ENCODE measurements around the gene TAPT1. TPM values are rescaled to one million over a fixed set of nuclear protein-coding genes. Genes with fewer than 3 reads are reported as not detected.

TAPT1 gene
- total and polyA plus RNA-seq, 4 donors, result 7.0 to 56.8 (median 35.7) TPM

GRCh38 chr4:16162891-16163290 is 63.4 kb downstream of the TAPT1 start:
- Histone ChIP-seq H3K27me3 (ENCODE audit: control insufficient read depth in 1 of 2, insufficient read depth in 2 of 2, low read length in 1 of 2) (no peaks in the 10 kb centered on the region), H3K27ac (ENCODE audit: low read depth in 1 of 2, low read length in 2 of 2) (no peak overlapping the region), H3K4me1 (ENCODE audit: control insufficient read depth in 1 of 2, insufficient read depth in 2 of 2, low read length in 2 of 2) (no peaks in the 10 kb centered on the region), H3K36me3 (ENCODE audit: control insufficient read depth in 1 of 2, insufficient read depth in 2 of 2, low read length in 1 of 2) (peaks cover 5 to 7% of the 10 kb centered on the region in 2 donors), H3K9me3 (ENCODE audit: control insufficient read depth, low read length) (peaks cover 2% of the 10 kb centered on the region), H3K4me3 (ENCODE audit: low read length in 2 of 2) (no peak overlapping the region)
- ATAC-seq (ENCODE audit: low FRiP score), result no peak
- DNase-seq, result no peak
- intact Hi-C loops (cut with DNase I), result no loop called here
- WGBS, 2 donors, result 29 to 51% methylated on average over 4 of the region's 4 CpGs

DNA sequence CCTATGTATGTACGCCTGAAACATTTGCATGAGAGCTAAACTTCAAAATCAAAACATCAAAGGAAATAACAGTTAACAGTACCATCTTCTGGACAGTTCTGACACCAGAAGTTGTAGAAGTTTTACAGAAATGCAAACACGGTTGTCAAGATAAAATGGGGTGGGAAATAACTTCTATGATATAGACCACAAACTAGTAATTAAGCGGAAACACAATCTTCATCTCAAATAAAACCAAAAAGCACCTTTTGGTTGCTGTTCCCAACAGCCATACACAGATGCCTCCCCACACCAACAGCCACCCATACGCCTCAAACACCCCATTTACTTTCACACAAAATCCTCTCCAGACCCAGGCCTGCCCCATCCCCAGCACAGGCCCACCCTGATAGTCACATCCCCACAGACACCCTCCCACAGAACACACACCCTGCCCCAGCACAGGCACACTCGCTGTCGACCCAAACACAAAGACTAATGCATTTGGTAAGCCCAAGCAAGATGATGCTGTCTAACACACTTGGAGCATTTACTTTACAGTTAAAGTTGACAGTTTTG is 64.3 kb downstream of the TAPT1 start:
- H3K27ac ChIP-seq (ENCODE audit: low read depth in 1 of 2, low read length in 2 of 2), result no peak overlapping the region
- DNase-seq, result no peak
- H3K9me3 ChIP-seq (ENCODE audit: control insufficient read depth, low read length), result peaks cover 2% of the 10 kb centered on the region
- no peaks in the 10 kb centered on the region for H3K4me1 ChIP-seq (ENCODE audit: control insufficient read depth in 1 of 2, insufficient read depth in 2 of 2, low read length in 2 of 2)
- H3K4me3 ChIP-seq (ENCODE audit: low read length in 2 of 2), result no peak overlapping the region
- 79 to 84% methylated on average over 6 of the region's 6 CpGs for WGBS, 2 donors
- peaks cover 5% of the 10 kb centered on the region in 2 donors for H3K36me3 ChIP-seq (ENCODE audit: control insufficient read depth in 1 of 2, insufficient read depth in 2 of 2, low read length in 1 of 2)
- no peak for ATAC-seq (ENCODE audit: low FRiP score)
- no peaks in the 10 kb centered on the region for H3K27me3 ChIP-seq (ENCODE audit: control insufficient read depth in 1 of 2, insufficient read depth in 2 of 2, low read length in 1 of 2)
- intact Hi-C loops (cut with DNase I), result no loop called here

- ATAC-seq (ENCODE audit: low FRiP score), result no peak
- no peak for DNase-seq
- Histone ChIP-seq H3K27ac (ENCODE audit: low read depth in 1 of 2, low read length in 2 of 2) (no peak overlapping the region), H3K4me3 (ENCODE audit: low read length in 2 of 2) (no peak overlapping the region), H3K27me3 (ENCODE audit: control insufficient read depth in 1 of 2, insufficient read depth in 2 of 2, low read length in 1 of 2) (no peaks in the 10 kb centered on the region), H3K36me3 (ENCODE audit: control insufficient read depth in 1 of 2, insufficient read depth in 2 of 2, low read length in 1 of 2) (peaks cover 5% of the 10 kb centered on the region in 2 donors), H3K9me3 (ENCODE audit: control insufficient read depth, low read length) (peaks cover 2% of the 10 kb centered on the region), H3K4me1 (ENCODE audit: control insufficient read depth in 1 of 2, insufficient read depth in 2 of 2, low read length in 2 of 2) (no peaks in the 10 kb centered on the region)
- intact Hi-C loops (cut with DNase I), result no loop called here
- 81% methylated on average over 3 of the region's 3 CpGs for WGBS, 2 donors
Measured at GRCh38 chr4:16160457-16160856, 65.8 kb downstream of the TAPT1 start.

DNA sequence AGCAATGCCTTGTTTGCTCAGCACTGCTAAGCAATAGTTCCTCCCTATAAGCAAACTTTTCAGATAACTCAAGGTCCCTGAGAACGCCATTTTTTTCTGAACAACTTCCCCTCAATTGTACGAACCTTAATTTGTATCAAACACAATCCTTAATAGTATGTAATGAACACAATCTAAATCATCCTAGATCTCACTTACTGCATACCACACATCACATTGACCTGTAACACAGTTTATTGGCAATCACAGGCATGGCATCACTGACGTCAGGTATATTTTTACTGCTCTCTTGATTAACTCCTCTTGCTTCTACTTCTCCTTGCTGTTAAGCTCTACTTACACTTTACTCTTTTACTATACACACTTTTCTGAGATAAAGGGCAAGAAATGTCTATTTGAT is 67.0 kb downstream of the TAPT1 start:
- Histone ChIP-seq H3K27me3 (ENCODE audit: control insufficient read depth in 1 of 2, insufficient read depth in 2 of 2, low read length in 1 of 2) (no peaks in the 10 kb centered on the region), H3K4me1 (ENCODE audit: control insufficient read depth in 1 of 2, insufficient read depth in 2 of 2, low read length in 2 of 2) (no peaks in the 10 kb centered on the region), H3K4me3 (ENCODE audit: low read length in 2 of 2) (no peak overlapping the region), H3K9me3 (ENCODE audit: control insufficient read depth, low read length) (peaks cover 2% of the 10 kb centered on the region), H3K27ac (ENCODE audit: low read depth in 1 of 2, low read length in 2 of 2) (no peak overlapping the region), H3K36me3 (ENCODE audit: control insufficient read depth in 1 of 2, insufficient read depth in 2 of 2, low read length in 1 of 2) (peaks cover 2 to 5% of the 10 kb centered on the region in 2 donors)
- WGBS, 2 donors, result 86 to 88% methylated on average over 3 of the region's 3 CpGs
- DNase-seq (no peak), ATAC-seq (ENCODE audit: low FRiP score) (no peak)
- intact Hi-C loops (cut with DNase I), result no loop called here

DNA sequence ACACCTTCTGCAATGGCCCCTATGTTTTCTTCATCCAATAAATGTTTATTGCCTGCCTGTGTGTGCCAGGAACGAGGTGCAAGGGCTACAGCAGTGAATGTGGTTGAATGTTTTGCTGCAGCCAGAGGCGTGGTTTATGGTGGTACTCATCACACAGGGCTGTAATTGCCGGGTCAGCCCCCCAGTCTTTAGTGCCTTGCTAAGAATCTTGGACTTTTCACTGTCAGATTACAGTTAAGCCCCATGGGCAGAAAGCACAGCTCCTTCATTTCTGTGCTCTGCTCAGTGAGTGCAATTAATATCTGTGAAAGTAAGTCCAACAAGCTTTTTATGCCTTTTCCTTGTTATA is 67.8 kb downstream of the TAPT1 start:
- H3K27me3 ChIP-seq (ENCODE audit: control insufficient read depth in 1 of 2, insufficient read depth in 2 of 2, low read length in 1 of 2), result no peaks in the 10 kb centered on the region
- H3K36me3 ChIP-seq (ENCODE audit: control insufficient read depth in 1 of 2, insufficient read depth in 2 of 2, low read length in 1 of 2), result no peaks in the 10 kb centered on the region
- DNase-seq, result no peak
- no peak overlapping the region for H3K4me3 ChIP-seq (ENCODE audit: low read length in 2 of 2)
- no peak for ATAC-seq (ENCODE audit: low FRiP score)
- no peak overlapping the region for H3K27ac ChIP-seq (ENCODE audit: low read depth in 1 of 2, low read length in 2 of 2)
- peaks cover 2% of the 10 kb centered on the region for H3K9me3 ChIP-seq (ENCODE audit: control insufficient read depth, low read length)
- H3K4me1 ChIP-seq (ENCODE audit: control insufficient read depth in 1 of 2, insufficient read depth in 2 of 2, low read length in 2 of 2), result no peaks in the 10 kb centered on the region
- WGBS, 2 donors, result 80 to 82% methylated on average over 3 of the region's 3 CpGs
- intact Hi-C loops (cut with DNase I), result no loop called here

GRCh38 chr4:16157609-16158503 is 68.4 kb downstream of the TAPT1 start:
- DNase-seq (no peak), ATAC-seq (ENCODE audit: low FRiP score) (peak; percentile 37)
- Histone ChIP-seq H3K27ac (ENCODE audit: low read depth in 1 of 2, low read length in 2 of 2) (no peak overlapping the region), H3K9me3 (ENCODE audit: control insufficient read depth, low read length) (peaks cover 2% of the 10 kb centered on the region), H3K27me3 (ENCODE audit: control insufficient read depth in 1 of 2, insufficient read depth in 2 of 2, low read length in 1 of 2) (no peaks in the 10 kb centered on the region), H3K4me3 (ENCODE audit: low read length in 2 of 2) (no peak overlapping the region), H3K36me3 (ENCODE audit: control insufficient read depth in 1 of 2, insufficient read depth in 2 of 2, low read length in 1 of 2) (no peaks in the 10 kb centered on the region), H3K4me1 (ENCODE audit: control insufficient read depth in 1 of 2, insufficient read depth in 2 of 2, low read length in 2 of 2) (no peaks in the 10 kb centered on the region)
- intact Hi-C loops (cut with DNase I), result no loop called here
- WGBS, 2 donors, result 61 to 65% methylated on average over 14 of the region's 14 CpGs

GRCh38 chr4:16155528-16156169 is 70.6 kb downstream of the TAPT1 start:
- WGBS, 2 donors, result 59 to 63% methylated on average over 9 of the region's 9 CpGs
- H3K4me3 ChIP-seq (ENCODE audit: low read length in 2 of 2), result no peak overlapping the region
- intact Hi-C loops (cut with DNase I), result no loop called here
- no peaks in the 10 kb centered on the region for H3K27me3 ChIP-seq (ENCODE audit: control insufficient read depth in 1 of 2, insufficient read depth in 2 of 2, low read length in 1 of 2)
- H3K36me3 ChIP-seq (ENCODE audit: control insufficient read depth in 1 of 2, insufficient read depth in 2 of 2, low read length in 1 of 2), result no peaks in the 10 kb centered on the region
- H3K4me1 ChIP-seq (ENCODE audit: control insufficient read depth in 1 of 2, insufficient read depth in 2 of 2, low read length in 2 of 2), result no peaks in the 10 kb centered on the region
- H3K9me3 ChIP-seq (ENCODE audit: control insufficient read depth, low read length), result peaks cover 2% of the 10 kb centered on the region
- no peak for DNase-seq
- ATAC-seq (ENCODE audit: low FRiP score), result no peak
- peak overlapping the region in 1 of 2 donors; percentile 32 for H3K27ac ChIP-seq (ENCODE audit: low read depth in 1 of 2, low read length in 2 of 2)

DNA sequence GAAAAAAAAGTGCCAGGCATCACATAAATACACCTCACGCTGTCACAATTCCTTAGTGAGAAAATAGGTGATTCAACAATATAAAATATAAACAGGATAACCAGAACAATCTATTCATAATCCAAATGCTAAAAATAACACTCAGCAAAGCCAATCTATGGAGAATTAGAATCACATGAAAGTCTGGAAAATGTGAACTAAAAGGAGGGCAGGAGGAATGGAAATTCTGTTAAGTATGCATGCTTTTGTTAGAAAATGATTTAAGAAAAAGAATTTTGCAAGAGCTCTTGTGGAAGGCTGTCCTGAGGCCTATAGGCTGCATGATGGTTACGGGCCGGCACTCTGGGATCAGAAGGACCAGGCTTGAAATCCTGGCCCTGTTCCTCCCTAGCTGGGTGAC is 71.8 kb downstream of the TAPT1 start:
- 51 to 63% methylated on average over 3 of the region's 3 CpGs for WGBS, 2 donors

More for the DNA sequence above, 71.8 kb downstream of the TAPT1 start:
- Histone ChIP-seq H3K27ac (ENCODE audit: low read depth in 1 of 2, low read length in 2 of 2) (no peak overlapping the region), H3K4me3 (ENCODE audit: low read length in 2 of 2) (no peak overlapping the region), H3K36me3 (ENCODE audit: control insufficient read depth in 1 of 2, insufficient read depth in 2 of 2, low read length in 1 of 2) (no peaks in the 10 kb centered on the region), H3K9me3 (ENCODE audit: control insufficient read depth, low read length) (no peaks in the 10 kb centered on the region), H3K27me3 (ENCODE audit: control insufficient read depth in 1 of 2, insufficient read depth in 2 of 2, low read length in 1 of 2) (no peaks in the 10 kb centered on the region), H3K4me1 (ENCODE audit: control insufficient read depth in 1 of 2, insufficient read depth in 2 of 2, low read length in 2 of 2) (no peaks in the 10 kb centered on the region)
- DNase-seq (no peak), ATAC-seq (ENCODE audit: low FRiP score) (no peak)
- intact Hi-C loops (cut with DNase I), result no loop called here

All from aorta (tissue), 5 donors.